HG02759 (cell line): ENCODE data around the gene NIP7.

Source experiments
- ATAC-seq: cut with Tn5 transposase; IDR thresholded peaks from one replicate; pipeline ENCODE4 v1.9.1; 2021; ENCODE audit warnings: mild to moderate bottlenecking, moderate library complexity; ENCODE audit not compliant: unreplicated experiment

Gene NIP7

GRCh38 chr16:69381231-69381630 is 41.7 kb downstream of the NIP7 start:
- ATAC-seq, result no peak

GRCh38 chr16:69382421-69382820 is 42.8 kb downstream of the NIP7 start:
- ATAC-seq, result no peak

GRCh38 chr16:69384974-69385373 is 45.4 kb downstream of the NIP7 start:
- no peak for ATAC-seq

GRCh38 chr16:69386596-69386995 is 47.0 kb downstream of the NIP7 start:
- ATAC-seq, result no peak
